IMR-90 (cell line): ENCODE data around the gene LY6G6F. TPM values are rescaled to one million over a fixed set of nuclear protein-coding genes. Genes with fewer than 3 reads are reported as not detected.

Source experiments
- ATAC-seq: fragments of 200-7000 bp; cut with Tn5 transposase; 2 replicates; pipeline ENCODE4 v1.9.1; 2020; ENCODE audit warnings: low read depth, mild to moderate bottlenecking, moderate library complexity
- BruUV-seq: library from RNA; stranded (reverse); fragments of 400-500 nt; replicated peaks from 2 replicates; lab custom pipeline; 2021; lab: Mats Ljungman, UMichigan
- CTCF ChIA-PET: fragments of 300-600 bp; formaldehyde crosslinking; extraction: SDS; loops from one replicate; lab custom pipeline; 2021; ENCODE audit warnings: antibody characterized with exemption; lab: Yijun Ruan, JAX
- POLR2A ChIA-PET: fragments of 300-600 bp; sonication (Branson Sonifier 250); formaldehyde crosslinking; loops from one replicate; lab custom pipeline; 2022; ENCODE audit warnings: antibody characterized with exemption; ENCODE audit not compliant: unreplicated experiment; lab: Charles Lee
- DNase-seq: peaks from one replicate; pipeline ENCODE4 v3.0.0; 2013
- H2AFZ ChIP-seq: replicated peaks from 2 replicates; pipeline ENCODE3; 2013; ENCODE audit warnings: low read length, mild to moderate bottlenecking; ENCODE audit not compliant: poor library complexity
- H2AK5ac ChIP-seq: 2 replicates; pipeline ENCODE4 v1.6.1; 2013; ENCODE audit warnings: low read depth, low read length, inconsistent platforms
- H2AK9ac ChIP-seq: replicated peaks from 2 replicates; pipeline ENCODE3; 2013; ENCODE audit warnings: mild to moderate bottlenecking, low read depth, low read length, moderate library complexity; ENCODE audit not compliant: poor library complexity
- H2BK120ac ChIP-seq: 2 replicates; pipeline ENCODE4 v1.6.1; 2013; ENCODE audit warnings: low read depth, low read length, inconsistent platforms
- H2BK15ac ChIP-seq: 3 replicates; pipeline ENCODE4 v1.6.1; 2013; ENCODE audit warnings: low read depth, low read length, inconsistent platforms
- H2BK20ac ChIP-seq: 2 replicates; pipeline ENCODE4 v1.6.1; 2013; ENCODE audit warnings: low read depth, mild to moderate bottlenecking, inconsistent platforms, low read length, moderate library complexity
- H2BK5ac ChIP-seq: 2 replicates; pipeline ENCODE4 v1.6.1; 2013; ENCODE audit warnings: mild to moderate bottlenecking, low read depth, low read length, inconsistent platforms; ENCODE audit not compliant: poor library complexity, severe bottlenecking
- H3K14ac ChIP-seq: replicated peaks from 2 replicates; pipeline ENCODE4 v1.6.1; 2013; ENCODE audit warnings: low read depth, low read length, inconsistent platforms
- H3K18ac ChIP-seq: 2 replicates; pipeline ENCODE4 v1.6.1; 2013; ENCODE audit warnings: low read depth, low read length, control low read depth
- H3K23ac ChIP-seq: 2 replicates; pipeline ENCODE4 v1.6.1; 2013; ENCODE audit warnings: low read depth, low read length, inconsistent platforms
- H3K27ac ChIP-seq: 2 replicates; pipeline ENCODE4 v1.5.1; 2013; ENCODE audit warnings: mild to moderate bottlenecking, control low read depth, low read length; ENCODE audit not compliant: insufficient read depth
- H3K27me3 ChIP-seq: 2 replicates; pipeline ENCODE4 v1.6.1; 2013; ENCODE audit warnings: low read length; ENCODE audit not compliant: control insufficient read depth, insufficient read depth
- H3K36me3 ChIP-seq: 2 replicates; pipeline ENCODE4 v1.6.1; 2013; ENCODE audit warnings: low read length, mixed read lengths; ENCODE audit not compliant: control insufficient read depth, insufficient read depth
- H3K4ac ChIP-seq: 2 replicates; pipeline ENCODE4 v1.6.1; 2013; ENCODE audit warnings: low read depth, low read length, inconsistent platforms
- H3K4me1 ChIP-seq: 2 replicates; pipeline ENCODE4 v1.6.1; 2013; ENCODE audit warnings: low read length, mixed read lengths; ENCODE audit not compliant: control insufficient read depth, insufficient read depth
- H3K4me2 ChIP-seq: 2 replicates; pipeline ENCODE4 v1.6.1; 2013; ENCODE audit warnings: low read depth, mild to moderate bottlenecking, control low read depth, low read length, moderate library complexity
- H3K4me3 ChIP-seq: 2 replicates; pipeline ENCODE4 v1.5.1; 2013; ENCODE audit warnings: low read depth, mild to moderate bottlenecking, control low read depth, low read length, moderate library complexity; ENCODE audit not compliant: insufficient read depth
- H3K56ac ChIP-seq: 2 replicates; pipeline ENCODE4 v1.6.1; 2013; ENCODE audit warnings: low read length, inconsistent platforms; ENCODE audit not compliant: insufficient read depth; ENCODE audit errors: extremely low read depth
- H3K79me1 ChIP-seq, 2 experiments: 2 replicates each; pipeline ENCODE4 v1.6.1; 2013; ENCODE audit warnings: low read length in 2 of 2, inconsistent platforms in 1 of 2, low read depth in 1 of 2
- H3K9ac ChIP-seq: 2 replicates; pipeline ENCODE4 v1.6.1; 2013; ENCODE audit warnings: low read depth, low read length, control low read depth
- H3K9me1 ChIP-seq: 2 replicates; pipeline ENCODE4 v1.6.1; 2013; ENCODE audit warnings: low read length, inconsistent platforms; ENCODE audit not compliant: insufficient read depth
- H3K9me3 ChIP-seq: 2 replicates; pipeline ENCODE4 v1.6.1; 2013; ENCODE audit warnings: low read length; ENCODE audit not compliant: control insufficient read depth, insufficient read depth
- H4K20me1 ChIP-seq: 2 replicates; pipeline ENCODE4 v1.6.1; 2013; ENCODE audit warnings: low read length, inconsistent platforms; ENCODE audit not compliant: insufficient read depth
- H4K5ac ChIP-seq: 2 replicates; pipeline ENCODE4 v1.6.1; 2013; ENCODE audit warnings: mild to moderate bottlenecking, low read depth, low read length, control low read depth
- H4K8ac ChIP-seq, 2 experiments: 2 replicates each; pipeline ENCODE4 v1.6.1; 2013; ENCODE audit warnings: low read depth in 2 of 2, low read length in 2 of 2, control low read depth in 1 of 2, inconsistent platforms in 1 of 2
- H4K91ac ChIP-seq: 2 replicates; pipeline ENCODE4 v1.6.1; 2013; ENCODE audit warnings: low read depth, low read length, inconsistent platforms; ENCODE audit not compliant: insufficient read depth
- BHLHE40 ChIP-seq: fragments of 150-350 bp; IDR thresholded peaks from 2 replicates; pipeline ENCODE4 v1.6.1; 2016; ENCODE audit warnings: mild to moderate bottlenecking, low read depth, low read length
- CEBPB ChIP-seq: IDR thresholded peaks from 2 replicates; pipeline ENCODE4 v1.6.1; 2012; ENCODE audit warnings: low read depth, low read length, improper control_type of control experiment
- CTCF ChIP-seq: conservative IDR thresholded peaks from 2 replicates; pipeline ENCODE4 v1.5.1; 2012; ENCODE audit warnings: mild to moderate bottlenecking, low read depth, low read length, improper control_type of control experiment
- MAFK ChIP-seq: IDR thresholded peaks from 2 replicates; pipeline ENCODE4 v1.6.1; 2012; ENCODE audit warnings: low read depth, low read length, improper control_type of control experiment
- MAZ ChIP-seq: IDR thresholded peaks from 2 replicates; pipeline ENCODE4 v1.6.1; 2012; ENCODE audit warnings: low read depth, mild to moderate bottlenecking, low read length, improper control_type of control experiment, moderate library complexity, borderline replicate concordance
- MXI1 ChIP-seq: IDR thresholded peaks from 2 replicates; pipeline ENCODE4 v1.6.1; 2012; ENCODE audit warnings: low read depth, mild to moderate bottlenecking, low read length, moderate library complexity, borderline replicate concordance
- POLR2A ChIP-seq: IDR thresholded peaks from 2 replicates; pipeline ENCODE4 v1.6.1; 2012; ENCODE audit warnings: mild to moderate bottlenecking, low read depth, low read length
- RFX5 ChIP-seq: IDR thresholded peaks from 2 replicates; pipeline ENCODE4 v1.8.0; 2012; ENCODE audit warnings: low read depth, mild to moderate bottlenecking, low read length, moderate library complexity
- USF2 ChIP-seq: fragments of 150-350 bp; IDR thresholded peaks from 2 replicates; pipeline ENCODE4 v1.6.1; 2017; ENCODE audit warnings: mild to moderate bottlenecking, antibody characterized with exemption, low read length, low read depth
- whole genome bisulfite sequencing, 2 experiments: methylation state at CpG; one replicate each; pipeline versions ENCODE4 v1.1.5 to v1.1.7; 2013; ENCODE audit warnings: missing lambda C conversion rate in 2 of 2; ENCODE audit not compliant: insufficient read length in 1 of 2; ENCODE audit errors: extremely low coverage in 2 of 2; 5-methylcytosine and 5-hydroxymethylcytosine counted together
- dilution Hi-C: fragments of 300-500 bp; cut with HindIII; formaldehyde crosslinking; loops from one replicate; pipeline ENCODE4 v1.14.3; 2018; ENCODE audit warnings: low sequenced_read_pairs; ENCODE audit not compliant: unreplicated experiment
- in situ Hi-C: fragments of 300-500 bp; cut with MboI; formaldehyde crosslinking; loops from 3 replicates; pipeline ENCODE4 v1.14.3; 2019; ENCODE audit warnings: low sequenced_read_pairs, inconsistent platforms, mixed read lengths
- intact Hi-C: fragments of 100-400 bp; cut with micrococcal nuclease; formaldehyde crosslinking; loops from 2 replicates; pipeline ENCODE4 v1.10.0; 2022
- polyA plus RNA-seq, 3 experiments: library from polyadenylated mRNA; depleted of rRNA; stranded (reverse); fragments of >200 nt; gene quantifications; 2 replicates each; pipeline ENCODE4 v1.2.3, GENCODE V29; 2012; ENCODE audit warnings: low replicate concordance in 1 of 3
- total RNA-seq: library from RNA; depleted of rRNA; stranded (reverse); fragments of >200 nt; gene quantifications from 2 replicates; pipeline ENCODE4 v1.2.3, GENCODE V29; 2012
- TF ChIP-seq, protein P1 (sequence below): fragments of 150-350 bp; IDR thresholded peaks from 2 replicates; pipeline ENCODE4 v1.6.1; 2016; ENCODE audit warnings: low read depth, mild to moderate bottlenecking, low read length, moderate library complexity, borderline replicate concordance

The LY6G6F gene
- total and polyA plus RNA-seq, 2 of the 4 experiments (the other 2 are of a cell fraction) = not detected

- no peak for ATAC-seq
Measured at GRCh38 chr6:31692353-31692752, 14.3 kb upstream of the LY6G6F start.

More at GRCh38 chr6:31692353-31692752, 14.3 kb upstream of the LY6G6F start:
- Histone ChIP-seq H4K20me1 (no peaks in the 10 kb centered on the region), H3K27me3 (no peaks in the 10 kb centered on the region), H3K4ac (no peak overlapping the region), H3K4me3 (no peak overlapping the region), H2BK20ac (no peak overlapping the region), H3K36me3 (peaks cover 71% of the 10 kb centered on the region), H3K4me2 (no peak overlapping the region), H3K56ac (no peak overlapping the region), H2BK5ac (no peak overlapping the region), H3K79me1 (peaks cover 4 to 13% of the 10 kb centered on the region in 2 experiments; a peak in 3 of 4 replicates), H2BK120ac (no peak overlapping the region), H4K5ac (no peak overlapping the region), H4K8ac (no peak overlapping the region), H4K91ac (no peak overlapping the region), H3K9me1 (no peaks in the 10 kb centered on the region), H3K4me1 (no peaks in the 10 kb centered on the region), H2BK15ac (no peak overlapping the region), H3K9me3 (no peaks in the 10 kb centered on the region), H3K23ac (no peak overlapping the region), H3K9ac (no peak overlapping the region), H3K27ac (no peak overlapping the region), H3K18ac (no peak overlapping the region), H2AK9ac (no peak overlapping the region), H3K14ac (no peak overlapping the region), H2AK5ac (no peak overlapping the region), H2AFZ (no peak overlapping the region)
- POLR2A ChIA-PET = no interaction called here
- in situ Hi-C loops = no loop called here
- intact Hi-C loops = no loop called here
- CTCF ChIA-PET = no interaction called here
- 100% methylated on average over 1 of the region's 4 CpGs; no CpG with 5 or more reads in 1 of the 2 experiments for WGBS, 2 experiments
- no peak for DNase-seq
- dilution Hi-C loops = no loop called here
- BruUV-seq = no TSS peak
- TF ChIP-seq MAFK (no peak), CEBPB (no peak), CTCF (no peak), MXI1 (no peak), BHLHE40 (no peak), RFX5 (no peak), MAZ (no peak), POLR2A (no peak), USF2 (no peak)
- TF ChIP-seq, protein P1, sequence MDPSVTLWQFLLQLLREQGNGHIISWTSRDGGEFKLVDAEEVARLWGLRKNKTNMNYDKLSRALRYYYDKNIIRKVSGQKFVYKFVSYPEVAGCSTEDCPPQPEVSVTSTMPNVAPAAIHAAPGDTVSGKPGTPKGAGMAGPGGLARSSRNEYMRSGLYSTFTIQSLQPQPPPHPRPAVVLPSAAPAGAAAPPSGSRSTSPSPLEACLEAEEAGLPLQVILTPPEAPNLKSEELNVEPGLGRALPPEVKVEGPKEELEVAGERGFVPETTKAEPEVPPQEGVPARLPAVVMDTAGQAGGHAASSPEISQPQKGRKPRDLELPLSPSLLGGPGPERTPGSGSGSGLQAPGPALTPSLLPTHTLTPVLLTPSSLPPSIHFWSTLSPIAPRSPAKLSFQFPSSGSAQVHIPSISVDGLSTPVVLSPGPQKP = no peak
